ENCODE data around the gene ZNF70. TPM values are rescaled to one million over a fixed set of nuclear protein-coding genes. Genes with fewer than 3 reads are reported as not detected.

The ZNF70 gene
- total RNA-seq, 2 experiments from 2014 or later, result 3.8 to 4.1 TPM

DNA sequence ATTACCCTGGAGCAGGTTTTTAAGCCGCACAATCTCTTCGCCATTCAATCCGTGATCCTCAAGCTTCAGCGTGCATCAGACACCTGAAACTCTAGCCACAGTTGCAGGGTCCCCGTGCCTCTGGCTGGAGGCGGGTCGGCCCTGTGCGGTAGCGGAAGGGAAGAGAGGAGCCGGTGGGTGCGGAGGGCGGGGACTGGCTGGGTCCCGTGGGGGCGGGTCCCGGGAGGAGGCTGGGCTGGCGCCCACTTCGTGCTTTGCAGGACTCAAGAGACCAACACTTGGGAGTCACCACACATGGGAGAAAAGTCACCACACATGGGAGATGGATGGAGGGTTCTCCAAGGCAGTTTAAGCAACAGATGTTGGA lies 12.7 kb upstream of the ZNF70 start:
- H3K9me3 Mint-ChIP-seq, result no peaks in the 10 kb centered on the region
- peak overlapping the region; percentile 90 for H3K27ac Mint-ChIP-seq
- H3K36me3 Mint-ChIP-seq, result peaks cover 2% of the 10 kb centered on the region
- DNase-seq (peak; percentile 71), ATAC-seq (ENCODE audit: low read depth) (peak; percentile 30)
- POLR2A ChIA-PET, result interaction anchor here (0.8 to 1.5 kb wide), 6 partner anchors 9 to 94 kb away, joined by 3 to 8 read pairs (median 4); partner anchors contain the start of genes MMP11, SLC2A11, SMARCB1 and ZNF70
- no peaks in the 10 kb centered on the region for H3K27me3 Mint-ChIP-seq
- peaks cover 40% of the 10 kb centered on the region for H3K4me1 Mint-ChIP-seq
- peak overlapping the region; percentile 81 for H3K4me3 Mint-ChIP-seq

DNA sequence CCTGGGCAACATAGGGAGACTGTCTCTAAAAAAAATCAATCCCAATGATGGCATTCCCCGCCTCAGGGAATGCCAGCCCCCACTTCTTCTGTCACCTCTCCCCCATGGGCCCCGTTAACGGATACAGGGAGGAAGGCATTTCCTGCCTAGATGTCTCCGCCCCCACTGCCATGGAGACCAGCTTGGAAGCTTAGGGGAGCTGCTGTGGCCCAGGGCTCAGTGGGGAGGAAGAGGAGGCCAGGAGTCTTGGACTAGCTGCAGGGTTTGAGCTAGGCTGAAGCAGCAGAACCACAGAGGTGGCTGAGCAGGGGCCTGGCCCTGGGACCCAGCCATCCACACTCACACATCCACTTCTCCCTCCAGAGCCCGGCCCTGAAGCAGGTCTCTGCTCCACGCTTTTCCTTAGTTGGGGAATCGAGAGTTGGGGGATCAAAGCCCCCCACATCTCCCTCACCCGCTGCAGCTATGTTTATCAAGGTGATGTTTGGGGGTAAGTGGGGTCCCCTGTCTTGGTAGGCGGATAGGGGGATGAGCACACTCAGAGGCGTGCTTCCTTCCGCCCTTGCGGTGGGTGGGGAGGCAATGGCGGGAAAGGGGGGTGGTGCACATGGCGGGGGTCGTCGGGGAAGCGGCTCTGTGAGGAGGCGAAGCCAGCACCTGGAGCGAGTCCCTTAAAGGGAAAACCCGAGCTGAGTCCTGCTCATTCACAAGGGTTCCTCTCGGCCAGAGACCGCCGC lies 12.1 kb upstream of the ZNF70 start, which contains the start of gene C22orf15:
Gene C22orf15, plus strand, starts transcription at position 149 of the 737 bp plus-strand sequence. Its CDS starts 317 bp downstream, at position 466.
- DNase-seq (peak; percentile 60), ATAC-seq (ENCODE audit: low read depth) (peak; percentile 17)
- POLR2A ChIA-PET, result interaction anchor here (0.6 to 1.5 kb wide), 10 partner anchors 10 to 131 kb away, joined by 3 to 8 read pairs (median 4); partner anchors contain the start of genes MIF, MMP11, SLC2A11 and SMARCB1
- peak within 1 kb of the TSS; percentile 81 for H3K4me3 Mint-ChIP-seq
- peaks cover 2% of the 10 kb centered on the region for H3K36me3 Mint-ChIP-seq
- H3K4me1 Mint-ChIP-seq, result peaks cover 38% of the 10 kb centered on the region
- no peaks in the 10 kb centered on the region for H3K27me3 Mint-ChIP-seq
- H3K9me3 Mint-ChIP-seq, result no peaks in the 10 kb centered on the region
- peak within 1 kb of the TSS; percentile 90 for H3K27ac Mint-ChIP-seq

GRCh38 chr22:23760056-23760455 lies 9.1 kb upstream of the ZNF70 start:
- Mint-ChIP-seq H3K27me3 (peaks cover 2% of the 10 kb centered on the region), H3K36me3 (peaks cover 2% of the 10 kb centered on the region), H3K4me1 (peaks cover 27% of the 10 kb centered on the region), H3K27ac (no peak overlapping the region), H3K9me3 (no peaks in the 10 kb centered on the region), H3K4me3 (no peak overlapping the region)
- POLR2A ChIA-PET, result interaction anchor here (1.5 to 1.9 kb wide), 2 partner anchors 9 kb away, joined by 3 to 7 read pairs; partner anchors contain the start of gene ZNF70
- DNase-seq (no peak), ATAC-seq (ENCODE audit: low read depth) (no peak)

- POLR2A ChIA-PET, result interaction anchor here (0.6 to 1.5 kb wide), 2 partner anchors 9 to 22 kb away, joined by 3 read pairs; partner anchors contain the start of gene ZNF70
- H3K9me3 Mint-ChIP-seq, result no peaks in the 10 kb centered on the region
- peaks cover 23% of the 10 kb centered on the region for H3K4me1 Mint-ChIP-seq
- no peak for ATAC-seq (ENCODE audit: low read depth)
- no peak overlapping the region for H3K4me3 Mint-ChIP-seq
- peaks cover 2% of the 10 kb centered on the region for H3K27me3 Mint-ChIP-seq
- DNase-seq, result no peak
- H3K36me3 Mint-ChIP-seq, result peaks cover 2% of the 10 kb centered on the region
- no peak overlapping the region for H3K27ac Mint-ChIP-seq
These were observed 8.7 kb upstream of the ZNF70 start for GRCh38 chr22:23759566-23759965.

DNA sequence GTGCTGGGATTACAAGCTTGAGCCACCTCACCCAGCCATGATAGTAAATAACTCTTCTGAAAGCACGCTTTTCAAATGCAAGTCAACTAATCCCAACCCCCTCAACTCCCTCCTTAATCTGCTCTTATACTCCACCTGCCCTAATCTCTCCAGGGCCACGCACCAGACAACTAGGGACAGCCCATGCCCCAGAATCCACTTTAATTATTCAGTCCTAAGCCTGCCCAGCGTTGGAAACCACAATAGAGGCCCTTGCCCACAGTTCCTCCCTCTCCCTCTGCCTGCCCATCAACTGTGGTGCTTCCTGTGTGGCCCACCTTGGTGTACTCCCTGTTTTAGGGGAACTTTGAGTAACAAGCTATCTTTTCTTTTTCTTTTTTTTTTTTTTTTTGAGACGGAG lies 6.0 kb upstream of the ZNF70 start:
- no peaks in the 10 kb centered on the region for H3K36me3 Mint-ChIP-seq
- H3K9me3 Mint-ChIP-seq, result no peaks in the 10 kb centered on the region
- no peak for ATAC-seq (ENCODE audit: low read depth)
- peaks cover 10% of the 10 kb centered on the region for H3K4me1 Mint-ChIP-seq
- H3K4me3 Mint-ChIP-seq, result no peak overlapping the region
- POLR2A ChIA-PET, result interaction anchor here (0.9 kb wide), 1 partner anchor 101 kb away, joined by 3 read pairs; the partner anchor contains the start of gene SLC2A11
- peaks cover 2% of the 10 kb centered on the region for H3K27me3 Mint-ChIP-seq
- no peak for DNase-seq
- peak overlapping the region; percentile 26 for H3K27ac Mint-ChIP-seq

DNA sequence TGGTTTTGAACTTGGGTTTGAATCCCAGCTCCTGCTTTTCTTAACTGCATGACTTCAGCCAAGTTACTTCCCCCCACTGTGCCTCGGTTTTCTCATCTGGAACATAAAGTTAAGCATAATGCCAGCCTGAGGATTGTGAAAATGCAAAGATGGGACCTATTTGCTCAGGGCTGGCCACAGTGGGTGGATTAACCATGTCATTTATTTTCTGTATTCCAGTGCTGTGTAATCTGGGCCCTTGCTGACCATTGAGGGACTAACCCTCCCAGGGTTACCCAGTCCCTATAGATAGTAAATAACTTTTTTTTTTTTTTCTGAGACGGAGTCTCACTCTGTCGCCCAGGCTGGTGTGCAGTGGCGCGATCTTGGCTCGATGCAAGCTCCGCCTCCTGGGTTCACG lies 4.8 kb upstream of the ZNF70 start:
- DNase-seq, result no peak
- H3K9me3 Mint-ChIP-seq, result no peaks in the 10 kb centered on the region
- H3K4me3 Mint-ChIP-seq, result no peak overlapping the region
- peaks cover 8% of the 10 kb centered on the region for H3K4me1 Mint-ChIP-seq
- no peaks in the 10 kb centered on the region for H3K36me3 Mint-ChIP-seq
- no peak for ATAC-seq (ENCODE audit: low read depth)
- POLR2A ChIA-PET, result interaction anchor here (0.7 to 1.2 kb wide), 2 partner anchors 30 to 69 kb away, joined by 3 read pairs; no protein-coding TSS in a partner anchor
- H3K27me3 Mint-ChIP-seq, result peaks cover 2% of the 10 kb centered on the region
- no peak overlapping the region for H3K27ac Mint-ChIP-seq

DNA sequence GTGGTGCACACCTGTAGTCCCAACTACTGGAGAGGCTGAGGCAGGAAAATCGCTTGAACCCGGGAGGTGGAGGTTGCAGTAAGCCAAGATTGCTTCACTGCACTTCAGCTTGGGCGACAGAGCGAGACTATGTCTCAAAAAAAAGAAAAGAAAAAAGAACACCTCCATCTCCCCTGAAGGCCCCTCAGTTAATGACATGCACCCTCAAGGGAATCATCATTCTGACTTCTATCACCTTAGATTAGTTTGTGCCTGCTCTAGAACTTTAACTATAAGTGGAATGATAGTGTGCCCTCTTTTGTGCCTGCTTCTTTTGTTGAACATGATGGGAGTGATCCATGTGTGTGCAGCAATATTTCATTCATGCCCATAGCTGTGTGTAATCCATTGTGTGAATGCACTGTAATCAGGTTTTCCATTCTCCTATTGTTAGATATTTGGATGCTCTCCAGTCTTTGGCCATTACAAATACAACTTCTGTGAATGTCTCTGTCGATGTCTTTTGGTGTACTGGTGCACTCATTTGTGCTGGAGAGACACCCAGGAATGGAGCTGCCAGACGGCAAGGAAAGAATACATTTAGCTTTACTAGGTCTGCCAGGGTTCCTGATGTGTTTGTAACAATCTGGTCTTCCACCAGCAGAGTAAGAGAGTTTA lies 4.2 kb upstream of the ZNF70 start:
- Mint-ChIP-seq H3K4me3 (no peak overlapping the region), H3K27ac (no peak overlapping the region), H3K27me3 (peaks cover 2% of the 10 kb centered on the region), H3K36me3 (peaks cover 1% of the 10 kb centered on the region), H3K4me1 (peaks cover 9% of the 10 kb centered on the region), H3K9me3 (no peaks in the 10 kb centered on the region)
- POLR2A ChIA-PET, result no interaction called here
- DNase-seq (no peak), ATAC-seq (ENCODE audit: low read depth) (no peak)

DNA sequence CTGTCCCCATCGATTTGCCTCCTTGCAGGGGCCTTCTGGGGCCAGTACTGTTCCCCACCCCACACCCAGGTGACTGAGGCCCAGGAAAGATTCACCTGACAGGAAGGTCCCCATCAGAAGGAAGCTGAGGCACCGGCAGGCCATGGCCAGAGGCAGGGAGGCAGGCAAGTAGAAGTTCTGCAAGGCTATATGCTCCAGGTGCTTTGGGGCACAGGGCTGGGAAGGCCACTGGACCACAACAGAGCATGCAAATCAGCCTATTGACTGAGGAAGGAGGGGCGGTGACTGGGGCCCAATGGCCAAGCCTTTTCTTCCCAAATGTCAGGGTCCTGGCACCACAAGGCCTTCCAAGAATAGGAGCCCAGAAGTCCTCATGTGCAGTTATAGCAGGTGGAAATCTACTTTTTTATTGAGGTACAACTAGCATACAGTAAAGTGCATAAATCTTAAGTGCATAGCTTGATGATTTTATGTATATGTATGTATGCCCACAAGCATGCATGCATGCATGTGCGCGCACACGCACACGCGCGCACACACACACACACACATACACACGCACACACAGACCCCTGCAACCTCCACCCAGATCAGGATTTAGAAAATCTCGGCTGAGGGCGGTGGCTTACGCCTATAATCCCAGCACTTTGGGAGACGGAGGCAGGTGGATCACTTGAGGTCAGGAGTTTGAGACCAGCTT lies 3.5 kb upstream of the ZNF70 start, which contains the start of gene VPREB3:
Gene VPREB3, minus strand, starts transcription at position 206 of the 700 bp plus-strand sequence. Its CDS starts 62 bp downstream, at position 144.
- peaks cover 15% of the 10 kb centered on the region for H3K4me1 Mint-ChIP-seq
- no peak within 1 kb of the TSS for H3K27ac Mint-ChIP-seq
- POLR2A ChIA-PET, result interaction anchor here (0.5 kb wide), 1 partner anchor 60 kb away, joined by 3 read pairs; no protein-coding TSS in a partner anchor
- ATAC-seq (ENCODE audit: low read depth) (no peak), DNase-seq (no peak)
- H3K27me3 Mint-ChIP-seq, result peaks cover 2% of the 10 kb centered on the region
- H3K4me3 Mint-ChIP-seq, result no peak within 1 kb of the TSS
- no peaks in the 10 kb centered on the region for H3K9me3 Mint-ChIP-seq
- H3K36me3 Mint-ChIP-seq, result peaks cover 1% of the 10 kb centered on the region

- H3K4me3 Mint-ChIP-seq, result no peak overlapping the region
- H3K36me3 Mint-ChIP-seq, result peaks cover 1% of the 10 kb centered on the region
- no peak for ATAC-seq (ENCODE audit: low read depth)
- DNase-seq, result no peak
- H3K27me3 Mint-ChIP-seq, result peaks cover 2% of the 10 kb centered on the region
- no peak overlapping the region for H3K27ac Mint-ChIP-seq
- POLR2A ChIA-PET, result interaction anchor here (1.9 kb wide), 1 partner anchor 10 kb away, joined by 4 read pairs; the partner anchor contains the start of gene C22orf15
- no peaks in the 10 kb centered on the region for H3K9me3 Mint-ChIP-seq
- peaks cover 15% of the 10 kb centered on the region for H3K4me1 Mint-ChIP-seq
These were observed 2.5 kb upstream of the ZNF70 start for GRCh38 chr22:23753385-23753784.

GRCh38 chr22:23752750-23753149 lies 1.8 kb upstream of the ZNF70 start:
- Mint-ChIP-seq H3K27me3 (peaks cover 2% of the 10 kb centered on the region), H3K4me3 (no peak overlapping the region), H3K9me3 (no peaks in the 10 kb centered on the region), H3K36me3 (peaks cover 1% of the 10 kb centered on the region), H3K27ac (peak overlapping the region; percentile 60), H3K4me1 (peaks cover 15% of the 10 kb centered on the region)
- DNase-seq, result no peak
- ATAC-seq (ENCODE audit: low read depth), result no peak
- POLR2A ChIA-PET, result interaction anchor here (1.9 to 2.3 kb wide), 2 partner anchors 11 to 35 kb away, joined by 4 to 16 read pairs; partner anchors contain the start of gene C22orf15

- peak overlapping the region; percentile 70 for H3K4me3 Mint-ChIP-seq
- POLR2A ChIA-PET, result interaction anchor here (0.7 to 2.3 kb wide), 6 partner anchors 11 to 47 kb away, joined by 3 to 16 read pairs (median 4); partner anchors contain the start of gene C22orf15
- H3K27ac Mint-ChIP-seq, result peak overlapping the region; percentile 78
- ATAC-seq (ENCODE audit: low read depth) (no peak), DNase-seq (no peak)
- H3K27me3 Mint-ChIP-seq, result peaks cover 2% of the 10 kb centered on the region
- H3K36me3 Mint-ChIP-seq, result peaks cover 1% of the 10 kb centered on the region
- peaks cover 15% of the 10 kb centered on the region for H3K4me1 Mint-ChIP-seq
- H3K9me3 Mint-ChIP-seq, result no peaks in the 10 kb centered on the region
These were observed 1.3 kb upstream of the ZNF70 start for GRCh38 chr22:23752090-23752691.

DNA sequence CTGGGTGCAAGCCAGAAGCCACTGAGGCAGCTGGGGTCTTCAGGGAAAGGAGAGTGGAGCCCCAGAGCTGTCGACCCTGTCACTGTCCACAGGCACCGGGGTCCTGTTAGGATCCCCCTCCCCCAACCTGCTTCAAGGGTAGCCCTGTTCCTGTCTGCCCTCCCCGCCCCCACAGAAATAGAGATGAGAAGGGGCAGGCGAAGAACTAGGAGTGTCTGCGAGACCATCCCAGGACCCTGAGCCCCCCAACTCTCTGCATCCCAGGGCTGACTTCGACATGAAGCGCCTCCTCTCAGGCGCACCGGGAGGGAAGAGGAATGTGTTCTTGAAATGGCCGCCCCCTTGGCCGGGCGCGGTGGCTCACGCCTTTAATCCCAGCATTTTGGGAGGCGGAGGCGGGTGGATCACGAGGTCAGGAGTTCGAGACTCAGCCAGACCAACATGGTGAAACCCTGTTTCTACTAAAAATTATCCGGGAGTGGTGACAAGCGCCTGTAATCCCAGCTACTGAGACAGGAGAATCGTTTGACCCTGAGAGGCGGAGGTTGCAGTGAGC lies 607 bp upstream of the ZNF70 start:
- H3K4me1 Mint-ChIP-seq, result peaks cover 12% of the 10 kb centered on the region
- peaks cover 1% of the 10 kb centered on the region for H3K36me3 Mint-ChIP-seq
- H3K9me3 Mint-ChIP-seq, result no peaks in the 10 kb centered on the region
- peak overlapping the region; percentile 79 for H3K27ac Mint-ChIP-seq
- POLR2A ChIA-PET, result interaction anchor here (0.6 to 2.3 kb wide), 11 partner anchors 9 to 129 kb away, joined by 3 to 16 read pairs (median 4); partner anchors contain the start of genes C22orf15 and SLC2A11
- peaks cover 2% of the 10 kb centered on the region for H3K27me3 Mint-ChIP-seq
- DNase-seq (no peak), ATAC-seq (ENCODE audit: low read depth) (peak; percentile 35)
- peak overlapping the region; percentile 83 for H3K4me3 Mint-ChIP-seq
